ENCODE results near the gene CCDC32. TPM values are rescaled to one million over a fixed set of nuclear protein-coding genes. Genes with fewer than 3 reads are reported as not detected.

CCDC32 gene
- total and polyA plus RNA-seq, 2 of the 13 experiments (the other 11 are each of a cell fraction or from before 2014, with no cell fraction given): 10.8 to 23.2 TPM

DNA sequence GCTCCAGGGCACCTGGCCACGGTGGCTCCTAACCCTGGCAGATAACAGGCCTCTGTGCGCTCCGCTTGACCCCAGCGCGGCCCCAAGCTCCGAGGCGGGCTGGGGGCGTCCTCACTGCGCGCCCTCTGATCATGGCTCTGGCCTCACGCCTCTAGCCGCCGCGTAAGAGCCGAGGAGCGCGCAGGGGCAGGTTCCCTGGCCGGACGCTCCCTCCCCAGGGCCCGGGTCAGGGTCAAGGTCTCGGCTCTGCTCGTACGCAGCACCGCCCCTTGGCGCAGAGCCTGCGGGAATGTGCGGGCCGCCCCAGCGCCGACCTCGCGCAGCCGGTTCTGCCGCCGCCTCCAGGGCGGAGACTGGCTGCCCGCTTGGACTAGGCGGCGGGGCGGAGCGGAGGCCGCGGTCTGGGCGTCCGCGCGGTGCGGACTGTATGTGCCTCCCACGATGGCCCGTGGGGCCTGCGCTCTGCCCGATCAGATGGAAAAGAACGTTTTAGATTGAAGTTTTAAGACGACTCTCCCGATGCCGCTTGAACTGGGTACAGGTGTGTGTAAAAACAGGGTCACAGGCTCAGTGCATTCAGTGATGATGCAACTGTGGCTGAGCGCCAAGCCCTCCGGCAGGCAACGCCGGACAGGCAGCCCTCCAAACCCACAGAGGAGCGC is 53.2 kb downstream of the CCDC32 start (continued):
- TF ChIP-seq ZNF883 (CRISPR knock-in tag; IDR thresholded peaks at IDR 0.05; ENCODE audit: not compliant biosample characterization) (peak; percentile 77), WIZ (CRISPR knock-in tag; IDR thresholded peaks at IDR 0.05) (no peak), ATF7 (IDR thresholded peaks at IDR 0.05) (no peak), ATF7 (CRISPR knock-in tag; IDR thresholded peaks at IDR 0.05) (peak; percentile 70; the same call in 1 of the 2 replicates), DMAP1 (CRISPR knock-in tag; IDR thresholded peaks at IDR 0.05) (0 out of 2 replicates have a peak, but pooled peaks have one; percentile 30), TAF1 (CRISPR knock-in tag; IDR thresholded peaks at IDR 0.05) (peak; percentile 29; the same call in 1 of the 2 replicates), MTA1 (CRISPR knock-in tag; IDR thresholded peaks at IDR 0.05; ENCODE audit: borderline replicate concordance) (peak; percentile 98), RXRA (CRISPR knock-in tag; IDR thresholded peaks at IDR 0.05) (peak; percentile 99), ZNF530 (CRISPR knock-in tag; IDR thresholded peaks at IDR 0.05; ENCODE audit: low read depth) (no peak), ISX (CRISPR knock-in tag; conservative IDR thresholded peaks at IDR 0.05) (0 out of 2 replicates have a peak, but pooled peaks have one; percentile 17), GPN1 (CRISPR knock-in tag; IDR thresholded peaks at IDR 0.05; ENCODE audit: borderline replicate concordance) (no peak), SOX6 (IDR thresholded peaks at IDR 0.05) (no peak), SOX6 (CRISPR knock-in tag; IDR thresholded peaks at IDR 0.05) (peak; percentile 64; the same call in 1 of the 2 replicates), FOXK1 (CRISPR knock-in tag; IDR thresholded peaks at IDR 0.05; ENCODE audit: borderline replicate concordance, low read depth) (peak; percentile 44; the same call in 1 of the 2 replicates), HNRNPL (IDR thresholded peaks at IDR 0.05; ENCODE audit: low read depth, low read length) (no peak), SMARCE1 (IDR thresholded peaks at IDR 0.05; ENCODE audit: borderline replicate concordance) (no peak), SIX1 (CRISPR knock-in tag; IDR thresholded peaks at IDR 0.05; ENCODE audit: borderline replicate concordance) (no peak)
- TF ChIP-seq, protein P1, sequence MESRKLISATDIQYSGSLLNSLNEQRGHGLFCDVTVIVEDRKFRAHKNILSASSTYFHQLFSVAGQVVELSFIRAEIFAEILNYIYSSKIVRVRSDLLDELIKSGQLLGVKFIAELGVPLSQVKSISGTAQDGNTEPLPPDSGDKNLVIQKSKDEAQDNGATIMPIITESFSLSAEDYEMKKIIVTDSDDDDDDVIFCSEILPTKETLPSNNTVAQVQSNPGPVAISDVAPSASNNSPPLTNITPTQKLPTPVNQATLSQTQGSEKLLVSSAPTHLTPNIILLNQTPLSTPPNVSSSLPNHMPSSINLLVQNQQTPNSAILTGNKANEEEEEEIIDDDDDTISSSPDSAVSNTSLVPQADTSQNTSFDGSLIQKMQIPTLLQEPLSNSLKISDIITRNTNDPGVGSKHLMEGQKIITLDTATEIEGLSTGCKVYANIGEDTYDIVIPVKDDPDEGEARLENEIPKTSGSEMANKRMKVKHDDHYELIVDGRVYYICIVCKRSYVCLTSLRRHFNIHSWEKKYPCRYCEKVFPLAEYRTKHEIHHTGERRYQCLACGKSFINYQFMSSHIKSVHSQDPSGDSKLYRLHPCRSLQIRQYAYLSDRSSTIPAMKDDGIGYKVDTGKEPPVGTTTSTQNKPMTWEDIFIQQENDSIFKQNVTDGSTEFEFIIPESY (CRISPR knock-in tag; IDR thresholded peaks at IDR 0.05): no peak; the same call in 1 of the 2 replicates
- TF ChIP-seq, protein P2, sequence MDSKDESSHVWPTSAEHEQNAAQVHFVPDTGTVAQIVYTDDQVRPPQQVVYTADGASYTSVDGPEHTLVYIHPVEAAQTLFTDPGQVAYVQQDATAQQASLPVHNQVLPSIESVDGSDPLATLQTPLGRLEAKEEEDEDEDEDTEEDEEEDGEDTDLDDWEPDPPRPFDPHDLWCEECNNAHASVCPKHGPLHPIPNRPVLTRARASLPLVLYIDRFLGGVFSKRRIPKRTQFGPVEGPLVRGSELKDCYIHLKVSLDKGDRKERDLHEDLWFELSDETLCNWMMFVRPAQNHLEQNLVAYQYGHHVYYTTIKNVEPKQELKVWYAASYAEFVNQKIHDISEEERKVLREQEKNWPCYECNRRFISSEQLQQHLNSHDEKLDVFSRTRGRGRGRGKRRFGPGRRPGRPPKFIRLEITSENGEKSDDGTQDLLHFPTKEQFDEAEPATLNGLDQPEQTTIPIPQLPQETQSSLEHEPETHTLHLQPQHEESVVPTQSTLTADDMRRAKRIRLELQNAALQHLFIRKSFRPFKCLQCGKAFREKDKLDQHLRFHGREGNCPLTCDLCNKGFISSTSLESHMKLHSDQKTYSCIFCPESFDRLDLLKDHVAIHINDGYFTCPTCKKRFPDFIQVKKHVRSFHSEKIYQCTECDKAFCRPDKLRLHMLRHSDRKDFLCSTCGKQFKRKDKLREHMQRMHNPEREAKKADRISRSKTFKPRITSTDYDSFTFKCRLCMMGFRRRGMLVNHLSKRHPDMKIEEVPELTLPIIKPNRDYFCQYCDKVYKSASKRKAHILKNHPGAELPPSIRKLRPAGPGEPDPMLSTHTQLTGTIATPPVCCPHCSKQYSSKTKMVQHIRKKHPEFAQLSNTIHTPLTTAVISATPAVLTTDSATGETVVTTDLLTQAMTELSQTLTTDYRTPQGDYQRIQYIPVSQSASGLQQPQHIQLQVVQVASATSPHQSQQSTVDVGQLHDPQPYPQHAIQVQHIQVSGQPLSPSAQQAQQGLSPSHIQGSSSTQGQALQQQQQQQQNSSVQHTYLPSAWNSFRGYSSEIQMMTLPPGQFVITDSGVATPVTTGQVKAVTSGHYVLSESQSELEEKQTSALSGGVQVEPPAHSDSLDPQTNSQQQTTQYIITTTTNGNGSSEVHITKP (CRISPR knock-in tag; IDR thresholded peaks at IDR 0.05; ENCODE audit: low read depth): no peak
- TF ChIP-seq, protein P3, sequence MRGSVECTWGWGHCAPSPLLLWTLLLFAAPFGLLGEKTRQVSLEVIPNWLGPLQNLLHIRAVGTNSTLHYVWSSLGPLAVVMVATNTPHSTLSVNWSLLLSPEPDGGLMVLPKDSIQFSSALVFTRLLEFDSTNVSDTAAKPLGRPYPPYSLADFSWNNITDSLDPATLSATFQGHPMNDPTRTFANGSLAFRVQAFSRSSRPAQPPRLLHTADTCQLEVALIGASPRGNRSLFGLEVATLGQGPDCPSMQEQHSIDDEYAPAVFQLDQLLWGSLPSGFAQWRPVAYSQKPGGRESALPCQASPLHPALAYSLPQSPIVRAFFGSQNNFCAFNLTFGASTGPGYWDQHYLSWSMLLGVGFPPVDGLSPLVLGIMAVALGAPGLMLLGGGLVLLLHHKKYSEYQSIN (CRISPR knock-in tag; IDR thresholded peaks at IDR 0.05; ENCODE audit: borderline replicate concordance): no peak
- TF ChIP-seq, protein P4, sequence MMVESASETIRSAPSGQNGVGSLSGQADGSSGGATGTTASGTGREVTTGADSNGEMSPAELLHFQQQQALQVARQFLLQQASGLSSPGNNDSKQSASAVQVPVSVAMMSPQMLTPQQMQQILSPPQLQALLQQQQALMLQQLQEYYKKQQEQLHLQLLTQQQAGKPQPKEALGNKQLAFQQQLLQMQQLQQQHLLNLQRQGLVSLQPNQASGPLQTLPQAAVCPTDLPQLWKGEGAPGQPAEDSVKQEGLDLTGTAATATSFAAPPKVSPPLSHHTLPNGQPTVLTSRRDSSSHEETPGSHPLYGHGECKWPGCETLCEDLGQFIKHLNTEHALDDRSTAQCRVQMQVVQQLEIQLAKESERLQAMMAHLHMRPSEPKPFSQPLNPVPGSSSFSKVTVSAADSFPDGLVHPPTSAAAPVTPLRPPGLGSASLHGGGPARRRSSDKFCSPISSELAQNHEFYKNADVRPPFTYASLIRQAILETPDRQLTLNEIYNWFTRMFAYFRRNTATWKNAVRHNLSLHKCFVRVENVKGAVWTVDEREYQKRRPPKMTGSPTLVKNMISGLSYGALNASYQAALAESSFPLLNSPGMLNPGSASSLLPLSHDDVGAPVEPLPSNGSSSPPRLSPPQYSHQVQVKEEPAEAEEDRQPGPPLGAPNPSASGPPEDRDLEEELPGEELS (CRISPR knock-in tag; IDR thresholded peaks at IDR 0.05): no peak
